ENCODE data around the gene C2.
"Not testable (repeated sequence)": the region's sequence is repeated elsewhere in the genome, so short reads cannot be mapped to it uniquely, and the experiment has no call there.

C2 gene

DNA sequence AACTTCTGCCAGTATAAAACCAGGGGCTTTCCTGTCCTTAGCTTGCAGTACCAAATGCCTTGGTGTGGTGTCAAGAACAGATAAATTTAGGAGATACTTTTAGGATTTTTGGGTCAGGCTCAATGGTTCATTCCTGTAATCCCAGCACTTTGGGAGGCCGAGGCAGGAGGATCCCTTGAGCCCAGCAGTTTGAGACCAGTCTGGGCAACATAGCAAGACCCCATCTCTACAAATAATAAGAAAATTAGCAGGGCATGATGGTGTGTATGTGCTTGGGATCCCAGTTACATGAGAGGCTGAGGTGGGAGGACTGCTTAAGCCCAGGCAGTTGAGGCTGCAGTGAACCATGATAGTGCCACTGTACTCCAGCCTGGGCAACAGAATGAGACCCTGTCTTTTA is 22.5 kb upstream of the C2 start:
- H3K27me3 ChIP-seq (ENCODE audit: insufficient read depth, insufficient read length), result no peaks in the 10 kb centered on the region
- H3K9me3 ChIP-seq (ENCODE audit: insufficient read depth, low read length), result no peaks in the 10 kb centered on the region
- H3K4me1 ChIP-seq (ENCODE audit: insufficient read depth, insufficient read length), result peaks cover 9% of the 10 kb centered on the region
- TF ChIP-seq YY1 (IDR thresholded peaks at IDR 0.05; ENCODE audit: insufficient read depth, insufficient read length) (no peak), ZNF274 (IDR thresholded peaks at IDR 0.05; ENCODE audit: low read depth, low read length) (no peak), SUZ12 (IDR thresholded peaks at IDR 0.05; ENCODE audit: extremely low read depth, insufficient read depth, insufficient read length) (no peak)
- peaks cover 4% of the 10 kb centered on the region for H3K36me3 ChIP-seq (ENCODE audit: insufficient read depth, insufficient read length, low read length)
- H3K4me3 ChIP-seq (ENCODE audit: insufficient read length, low read depth), result no peak overlapping the region
- no peak for DNase-seq (ENCODE audit: low read depth, low spot score)
- H3K9ac ChIP-seq (ENCODE audit: insufficient read length, low read depth), result no peak overlapping the region

DNA sequence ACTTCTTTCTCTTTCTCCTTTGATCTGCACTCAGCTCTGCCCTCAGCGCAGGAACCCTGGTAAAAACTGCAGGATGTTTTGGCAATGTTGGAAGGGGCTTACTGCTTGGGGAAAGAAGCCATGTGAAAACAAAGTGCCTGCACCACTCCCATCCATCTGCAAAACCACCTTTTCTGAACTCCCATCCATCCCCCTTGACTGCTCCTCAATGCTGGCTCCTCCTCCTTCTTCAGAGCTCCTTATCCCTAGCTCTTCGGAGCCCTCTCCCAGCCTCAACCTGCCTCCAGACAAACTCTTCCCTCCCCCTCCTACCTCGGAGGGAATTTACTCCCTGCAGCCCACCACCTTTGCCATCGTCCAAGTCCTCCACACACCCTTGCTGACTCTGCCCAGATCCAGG is 21.4 kb upstream of the C2 start:
- TF ChIP-seq YY1 (IDR thresholded peaks at IDR 0.05; ENCODE audit: insufficient read depth, insufficient read length) (no peak), ZNF274 (IDR thresholded peaks at IDR 0.05; ENCODE audit: low read depth, low read length) (no peak), SUZ12 (IDR thresholded peaks at IDR 0.05; ENCODE audit: extremely low read depth, insufficient read depth, insufficient read length) (no peak)
- no peak overlapping the region for H3K4me3 ChIP-seq (ENCODE audit: insufficient read length, low read depth)
- no peaks in the 10 kb centered on the region for H3K27me3 ChIP-seq (ENCODE audit: insufficient read depth, insufficient read length)
- H3K9me3 ChIP-seq (ENCODE audit: insufficient read depth, low read length), result no peaks in the 10 kb centered on the region
- H3K36me3 ChIP-seq (ENCODE audit: insufficient read depth, insufficient read length, low read length), result peaks cover under 1% of the 10 kb centered on the region
- peak overlapping the region; percentile 63 for H3K9ac ChIP-seq (ENCODE audit: insufficient read length, low read depth)
- DNase-seq (ENCODE audit: low read depth, low spot score), result no peak
- H3K4me1 ChIP-seq (ENCODE audit: insufficient read depth, insufficient read length), result peaks cover 4% of the 10 kb centered on the region

DNA sequence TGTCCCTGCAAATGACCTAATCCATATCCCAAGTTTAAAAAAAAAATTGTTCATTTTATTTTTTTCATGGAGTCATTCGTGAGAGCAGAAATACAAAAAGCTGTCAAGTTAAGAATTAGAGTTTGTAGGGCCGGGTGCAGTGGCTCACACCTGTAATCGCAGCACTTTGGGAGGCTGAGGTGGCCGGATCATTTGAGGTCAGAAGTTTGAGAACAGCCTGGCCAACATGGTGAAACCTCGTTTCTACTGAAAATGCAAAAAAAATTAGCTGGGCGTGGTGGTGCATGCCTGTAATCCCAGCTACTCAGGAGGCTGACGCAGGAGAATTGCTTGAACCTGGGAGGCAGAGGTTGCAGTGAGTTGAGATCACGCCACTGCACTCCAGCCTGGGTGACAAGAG is 20.8 kb upstream of the C2 start:
- not testable (repeated sequence) for H3K4me1 ChIP-seq (ENCODE audit: insufficient read depth, insufficient read length); H3K27me3 ChIP-seq (ENCODE audit: insufficient read depth, insufficient read length); H3K36me3 ChIP-seq (ENCODE audit: insufficient read depth, insufficient read length, low read length); DNase-seq (ENCODE audit: low read depth, low spot score); H3K9me3 ChIP-seq (ENCODE audit: insufficient read depth, low read length); H3K4me3 ChIP-seq (ENCODE audit: insufficient read length, low read depth)
- peak overlapping the region; percentile 63 for H3K9ac ChIP-seq (ENCODE audit: insufficient read length, low read depth)

DNA sequence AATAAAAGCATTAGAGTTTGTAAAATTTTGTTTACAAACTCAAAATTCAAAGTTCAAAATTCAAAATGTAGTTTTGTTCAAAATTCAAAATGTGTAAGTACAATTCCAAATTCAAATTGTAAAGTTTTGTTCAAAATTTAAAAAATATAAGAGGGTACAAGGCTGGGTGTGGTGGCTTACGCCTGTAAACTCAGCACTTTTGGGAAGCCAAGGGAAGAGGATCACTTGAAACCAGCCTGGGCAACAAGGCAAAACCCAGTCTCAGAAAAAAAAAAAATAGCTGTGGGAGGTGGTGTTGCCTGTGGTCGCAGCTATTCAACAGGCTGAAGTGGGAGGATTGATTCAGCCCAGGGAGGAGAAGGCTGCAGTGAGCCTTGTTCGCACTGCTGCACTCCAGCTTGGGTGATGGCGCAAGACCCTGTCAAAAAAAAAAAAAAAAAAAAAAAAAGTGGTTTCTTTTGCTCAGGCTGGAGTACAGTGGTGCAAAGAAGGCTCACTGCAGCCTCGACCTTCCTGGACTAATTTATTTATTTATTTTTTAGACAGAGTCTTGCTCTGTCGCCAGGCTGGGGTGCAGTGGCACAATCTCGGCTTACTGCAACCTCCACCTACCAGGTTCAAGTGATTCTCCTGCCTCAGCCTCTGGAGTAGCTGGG is 20.2 kb upstream of the C2 start:
- Histone ChIP-seq H3K36me3 (ENCODE audit: insufficient read depth, insufficient read length, low read length) (no peaks in the 10 kb centered on the region), H3K9me3 (ENCODE audit: insufficient read depth, low read length) (no peaks in the 10 kb centered on the region), H3K4me1 (ENCODE audit: insufficient read depth, insufficient read length) (peaks cover 3% of the 10 kb centered on the region), H3K27me3 (ENCODE audit: insufficient read depth, insufficient read length) (no peaks in the 10 kb centered on the region), H3K4me3 (ENCODE audit: insufficient read length, low read depth) (no peak overlapping the region), H3K9ac (ENCODE audit: insufficient read length, low read depth) (no peak overlapping the region)
- no peak for DNase-seq (ENCODE audit: low read depth, low spot score)
- no peak for TF ChIP-seq YY1 (IDR thresholded peaks at IDR 0.05; ENCODE audit: insufficient read depth, insufficient read length)

DNA sequence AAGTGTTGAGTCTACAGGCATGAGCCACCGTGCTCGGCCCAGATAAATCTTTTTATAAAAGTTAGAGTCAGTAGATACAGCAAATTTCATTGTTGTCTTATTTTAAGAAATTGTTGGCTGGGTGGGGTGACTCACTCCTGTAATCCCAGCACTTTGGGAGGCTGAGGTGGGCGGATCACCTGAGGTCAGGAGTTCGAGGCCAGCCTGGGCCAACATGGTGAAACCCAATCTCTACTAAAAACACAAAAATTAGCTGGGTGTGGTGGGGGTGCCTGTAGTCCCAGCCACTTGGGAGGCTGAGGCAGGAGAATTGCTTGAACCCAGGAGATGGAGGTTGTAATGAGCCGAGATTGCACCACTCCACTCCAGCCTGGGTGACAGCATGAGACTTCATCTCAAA is 19.3 kb upstream of the C2 start:
- not testable (repeated sequence) for H3K9ac ChIP-seq (ENCODE audit: insufficient read length, low read depth); H3K4me1 ChIP-seq (ENCODE audit: insufficient read depth, insufficient read length); H3K4me3 ChIP-seq (ENCODE audit: insufficient read length, low read depth); H3K27me3 ChIP-seq (ENCODE audit: insufficient read depth, insufficient read length); DNase-seq (ENCODE audit: low read depth, low spot score); H3K36me3 ChIP-seq (ENCODE audit: insufficient read depth, insufficient read length, low read length); H3K9me3 ChIP-seq (ENCODE audit: insufficient read depth, low read length)

DNA sequence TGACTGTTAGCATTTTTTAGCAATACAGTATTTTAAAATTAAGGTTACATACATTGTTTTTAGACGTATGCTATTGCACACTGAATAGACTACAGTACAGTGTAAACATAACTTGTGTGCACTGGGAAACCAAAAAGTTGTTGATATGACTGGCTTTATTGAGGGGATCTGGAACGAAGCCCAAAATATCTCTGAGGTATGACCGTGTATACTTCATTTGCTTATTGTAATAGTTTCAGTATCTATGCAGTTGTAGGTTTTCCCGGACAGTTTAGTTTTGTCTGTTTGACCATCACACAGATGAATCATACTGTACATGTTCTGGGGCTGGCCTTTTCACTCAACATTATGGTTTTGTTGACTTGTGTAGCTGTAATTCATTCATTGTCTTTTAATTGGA is 18.7 kb upstream of the C2 start:
- Histone ChIP-seq H3K9me3 (ENCODE audit: insufficient read depth, low read length) (no peaks in the 10 kb centered on the region), H3K27me3 (ENCODE audit: insufficient read depth, insufficient read length) (no peaks in the 10 kb centered on the region), H3K9ac (ENCODE audit: insufficient read length, low read depth) (no peak overlapping the region), H3K4me3 (ENCODE audit: insufficient read length, low read depth) (no peak overlapping the region), H3K36me3 (ENCODE audit: insufficient read depth, insufficient read length, low read length) (no peaks in the 10 kb centered on the region), H3K4me1 (ENCODE audit: insufficient read depth, insufficient read length) (peaks cover 3% of the 10 kb centered on the region)
- no peak for DNase-seq (ENCODE audit: low read depth, low spot score)
- TF ChIP-seq ZNF274 (IDR thresholded peaks at IDR 0.05; ENCODE audit: low read depth, low read length) (no peak), YY1 (IDR thresholded peaks at IDR 0.05; ENCODE audit: insufficient read depth, insufficient read length) (no peak), SUZ12 (IDR thresholded peaks at IDR 0.05; ENCODE audit: extremely low read depth, insufficient read depth, insufficient read length) (no peak)

DNA sequence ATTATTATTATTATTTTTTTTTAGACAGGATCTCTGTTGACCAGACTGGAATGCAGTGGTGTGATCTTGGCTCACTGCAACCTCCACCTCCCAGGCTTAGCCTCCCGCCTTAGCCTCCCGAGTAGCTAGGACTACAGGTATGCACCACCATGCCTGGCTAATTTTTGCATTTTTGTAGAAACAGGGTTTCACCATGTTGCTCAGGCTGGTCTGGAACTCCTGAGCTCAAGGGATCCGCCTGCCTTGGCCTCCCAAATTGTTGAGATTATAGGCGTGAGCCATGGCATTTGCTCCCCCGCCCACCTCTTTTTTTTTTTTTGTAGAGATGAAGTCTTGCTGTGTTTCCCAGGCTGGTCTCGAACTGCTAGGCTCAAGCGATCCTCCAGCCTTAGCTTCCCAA is 18.2 kb upstream of the C2 start:
- H3K27me3 ChIP-seq (ENCODE audit: insufficient read depth, insufficient read length); H3K36me3 ChIP-seq (ENCODE audit: insufficient read depth, insufficient read length, low read length); DNase-seq (ENCODE audit: low read depth, low spot score); H3K4me3 ChIP-seq (ENCODE audit: insufficient read length, low read depth); H3K9me3 ChIP-seq (ENCODE audit: insufficient read depth, low read length); H3K9ac ChIP-seq (ENCODE audit: insufficient read length, low read depth); H3K4me1 ChIP-seq (ENCODE audit: insufficient read depth, insufficient read length): not testable (repeated sequence)

DNA sequence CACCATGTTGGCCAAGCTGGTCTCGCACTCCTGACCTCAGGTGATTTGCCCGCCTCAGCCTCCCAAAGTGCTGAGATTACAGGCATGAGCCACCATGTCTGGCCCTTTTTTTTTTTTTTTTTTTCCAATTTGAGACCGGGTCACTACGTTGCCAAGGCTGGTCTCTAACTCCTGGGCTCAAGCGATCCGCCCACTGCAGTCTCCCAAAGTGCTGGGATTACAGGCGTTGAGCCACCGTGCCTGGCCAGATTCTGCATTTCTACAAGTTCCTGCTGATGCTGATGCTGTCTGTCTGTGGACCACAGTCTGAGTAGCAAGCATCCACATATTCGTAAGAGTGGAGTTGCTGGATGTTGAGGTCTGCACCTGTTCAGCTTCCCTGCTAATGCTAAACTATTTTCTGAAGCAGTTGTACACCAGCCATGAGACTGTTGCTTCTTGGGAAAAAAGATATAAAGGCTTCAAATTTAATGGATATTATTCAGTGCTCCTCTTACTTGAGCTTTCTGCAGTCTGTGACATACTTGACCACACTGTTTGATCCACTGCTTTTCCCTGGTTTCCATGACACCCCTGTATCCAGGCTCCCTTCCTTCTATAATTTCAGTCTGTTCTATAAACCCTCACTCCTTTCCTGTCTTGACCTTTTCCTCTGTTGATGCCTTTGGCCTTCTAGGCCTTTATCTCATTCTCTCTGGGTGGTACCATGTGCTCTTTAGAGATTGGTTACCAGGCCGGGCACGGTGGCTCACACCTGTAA is 15.5 kb upstream of the C2 start:
- H3K4me3 ChIP-seq (ENCODE audit: insufficient read length, low read depth), result no peak overlapping the region
- no peaks in the 10 kb centered on the region for H3K27me3 ChIP-seq (ENCODE audit: insufficient read depth, insufficient read length)
- no peaks in the 10 kb centered on the region for H3K9me3 ChIP-seq (ENCODE audit: insufficient read depth, low read length)
- H3K4me1 ChIP-seq (ENCODE audit: insufficient read depth, insufficient read length), result no peaks in the 10 kb centered on the region
- no peaks in the 10 kb centered on the region for H3K36me3 ChIP-seq (ENCODE audit: insufficient read depth, insufficient read length, low read length)
- no peak for TF ChIP-seq SUZ12 (IDR thresholded peaks at IDR 0.05; ENCODE audit: extremely low read depth, insufficient read depth, insufficient read length)
- no peak for TF ChIP-seq ZNF274 (IDR thresholded peaks at IDR 0.05; ENCODE audit: low read depth, low read length)
- no peak overlapping the region for H3K9ac ChIP-seq (ENCODE audit: insufficient read length, low read depth)
- DNase-seq (ENCODE audit: low read depth, low spot score), result no peak
